KMS-11 (cell line): ENCODE data around the gene ROR1.

Source experiments
- H2AFZ ChIP-seq: fragments of 200-600 bp; sonication (generic); 2 replicates; pipeline ENCODE4 v1.6.1; 2016; ENCODE audit warnings: antibody characterized with exemption, mixed run types, low read depth
- H3K27ac ChIP-seq: fragments of 200-600 bp; sonication (generic); 2 replicates; pipeline ENCODE4 v1.6.1; 2016; ENCODE audit warnings: mild to moderate bottlenecking, mixed run types
- H3K27me3 ChIP-seq: fragments of 200-600 bp; sonication (generic); 2 replicates; pipeline ENCODE4 v1.6.1; 2017; ENCODE audit warnings: mild to moderate bottlenecking, low read depth, mixed run types, moderate library complexity; ENCODE audit not compliant: insufficient read depth
- H3K36me3 ChIP-seq: fragments of 200-600 bp; sonication (generic); 2 replicates; pipeline ENCODE4 v1.6.1; 2017; ENCODE audit warnings: mild to moderate bottlenecking, mixed run types; ENCODE audit not compliant: insufficient read depth
- H3K4me1 ChIP-seq: fragments of 200-600 bp; sonication (generic); 2 replicates; pipeline ENCODE4 v1.6.1; 2016; ENCODE audit warnings: mild to moderate bottlenecking, low read depth, mixed run types; ENCODE audit not compliant: poor library complexity, severe bottlenecking
- H3K4me2 ChIP-seq: fragments of 200-600 bp; sonication (generic); 2 replicates; pipeline ENCODE4 v1.7.0; 2016; ENCODE audit warnings: mild to moderate bottlenecking, mixed run types
- H3K4me3 ChIP-seq: fragments of 200-600 bp; sonication (generic); IDR thresholded peaks from 2 replicates; pipeline ENCODE4 v1.6.1; 2017; ENCODE audit warnings: low read depth, low read length, mixed read lengths; ENCODE audit not compliant: insufficient read depth
- H3K79me2 ChIP-seq: fragments of 200-600 bp; sonication (generic); 2 replicates; pipeline ENCODE4 v1.6.1; 2016; ENCODE audit warnings: low read depth, mixed run types; ENCODE audit not compliant: insufficient read depth
- H3K9ac ChIP-seq: fragments of 200-600 bp; sonication (generic); 2 replicates; pipeline ENCODE4 v1.6.1; 2016; ENCODE audit warnings: mild to moderate bottlenecking, mixed run types
- H4K20me1 ChIP-seq: fragments of 200-600 bp; sonication (generic); 2 replicates; pipeline ENCODE4 v1.6.1; 2016; ENCODE audit warnings: mild to moderate bottlenecking, mixed run types; ENCODE audit not compliant: insufficient read depth
- TF ChIP-seq, protein P1 (sequence below): fragments of 200-600 bp; sonication (generic); conservative IDR thresholded peaks from 2 replicates; pipeline ENCODE4 v1.6.1; 2017; ENCODE audit warnings: low read depth, mild to moderate bottlenecking, antibody characterized with exemption, low read length, moderate library complexity, mixed read lengths

ROR1 gene

DNA sequence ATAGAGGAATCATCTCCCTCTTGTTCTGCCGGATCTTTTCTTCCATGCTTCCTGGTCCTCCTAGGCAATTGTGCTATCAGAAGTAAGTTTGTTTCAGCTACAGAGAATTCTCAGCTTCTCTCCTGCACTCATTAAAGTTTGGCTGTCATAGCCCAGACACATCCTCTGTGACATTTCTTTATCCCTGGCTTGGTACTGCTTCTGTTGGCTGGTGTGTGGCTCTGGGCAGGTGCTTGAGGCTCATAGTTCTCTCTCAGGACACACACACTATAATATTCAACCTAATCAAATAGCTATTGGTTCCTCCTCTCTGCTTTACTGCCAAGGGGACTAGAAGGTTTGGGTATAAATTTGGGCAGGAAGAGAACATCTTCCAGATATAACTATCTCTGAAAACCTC is 172.1 kb downstream of the ROR1 start:
- Histone ChIP-seq H3K36me3 (no peaks in the 10 kb centered on the region), H4K20me1 (no peaks in the 10 kb centered on the region), H3K9ac (no peak overlapping the region), H2AFZ (no peak overlapping the region), H3K79me2 (no peaks in the 10 kb centered on the region), H3K27ac (no peak overlapping the region), H3K4me3 (no peak overlapping the region), H3K27me3 (no peaks in the 10 kb centered on the region), H3K4me1 (no peaks in the 10 kb centered on the region), H3K4me2 (no peak overlapping the region)
- TF ChIP-seq, protein P1, sequence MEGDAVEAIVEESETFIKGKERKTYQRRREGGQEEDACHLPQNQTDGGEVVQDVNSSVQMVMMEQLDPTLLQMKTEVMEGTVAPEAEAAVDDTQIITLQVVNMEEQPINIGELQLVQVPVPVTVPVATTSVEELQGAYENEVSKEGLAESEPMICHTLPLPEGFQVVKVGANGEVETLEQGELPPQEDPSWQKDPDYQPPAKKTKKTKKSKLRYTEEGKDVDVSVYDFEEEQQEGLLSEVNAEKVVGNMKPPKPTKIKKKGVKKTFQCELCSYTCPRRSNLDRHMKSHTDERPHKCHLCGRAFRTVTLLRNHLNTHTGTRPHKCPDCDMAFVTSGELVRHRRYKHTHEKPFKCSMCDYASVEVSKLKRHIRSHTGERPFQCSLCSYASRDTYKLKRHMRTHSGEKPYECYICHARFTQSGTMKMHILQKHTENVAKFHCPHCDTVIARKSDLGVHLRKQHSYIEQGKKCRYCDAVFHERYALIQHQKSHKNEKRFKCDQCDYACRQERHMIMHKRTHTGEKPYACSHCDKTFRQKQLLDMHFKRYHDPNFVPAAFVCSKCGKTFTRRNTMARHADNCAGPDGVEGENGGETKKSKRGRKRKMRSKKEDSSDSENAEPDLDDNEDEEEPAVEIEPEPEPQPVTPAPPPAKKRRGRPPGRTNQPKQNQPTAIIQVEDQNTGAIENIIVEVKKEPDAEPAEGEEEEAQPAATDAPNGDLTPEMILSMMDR, result no peak

DNA sequence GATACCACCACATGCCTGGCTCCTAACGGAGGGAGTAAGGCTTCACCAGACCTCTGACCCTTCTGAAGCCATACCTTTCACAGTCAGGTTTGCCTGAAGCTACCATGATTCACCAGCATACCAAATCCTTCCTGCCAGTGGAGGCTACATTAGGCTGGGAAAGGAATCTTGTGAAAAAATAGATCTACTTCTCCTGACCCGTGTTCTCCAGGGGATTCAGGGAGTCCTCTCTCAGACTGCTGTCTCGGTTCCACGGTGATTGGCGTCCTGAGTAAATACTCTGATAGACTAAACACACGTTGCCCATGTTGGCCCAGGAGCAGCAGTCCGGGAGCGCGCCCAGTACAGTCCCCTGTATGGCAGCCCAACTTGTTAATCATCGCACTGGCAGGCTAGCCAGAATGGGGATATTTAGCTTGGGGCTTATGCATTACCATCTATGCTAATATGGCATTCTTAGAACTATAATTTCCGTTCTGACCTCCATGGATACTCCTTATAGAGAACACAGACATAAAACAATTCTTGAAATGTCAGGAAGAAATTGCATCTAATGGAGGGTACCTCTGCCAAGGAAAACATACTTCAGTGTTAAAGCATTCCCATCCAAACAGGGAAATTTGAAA is 173.2 kb downstream of the ROR1 start:
- Histone ChIP-seq H3K36me3 (no peaks in the 10 kb centered on the region), H3K4me3 (no peak overlapping the region), H2AFZ (no peak overlapping the region), H3K27ac (no peak overlapping the region), H4K20me1 (no peaks in the 10 kb centered on the region), H3K27me3 (no peaks in the 10 kb centered on the region), H3K9ac (no peak overlapping the region), H3K4me2 (no peak overlapping the region), H3K79me2 (no peaks in the 10 kb centered on the region), H3K4me1 (no peaks in the 10 kb centered on the region)
- TF ChIP-seq, protein P1, result no peak

DNA sequence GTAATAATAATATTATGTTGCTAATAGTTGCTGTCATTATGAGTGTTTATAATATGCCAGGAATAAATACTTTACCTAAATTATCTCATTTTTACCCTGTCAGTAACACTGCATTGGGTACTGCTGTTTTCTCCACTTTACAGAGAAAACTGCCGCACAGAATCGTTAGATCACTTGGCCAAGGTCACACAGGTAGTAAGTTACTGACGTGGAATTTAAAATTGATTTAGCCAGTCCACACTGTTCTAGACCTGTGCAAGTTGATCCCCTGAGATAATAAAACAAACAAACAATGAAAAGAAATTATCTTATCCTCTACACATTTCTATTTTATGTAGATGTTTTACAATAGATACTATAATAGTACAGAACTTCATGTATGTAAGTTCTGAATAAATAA is 174.1 kb downstream of the ROR1 start:
- no peaks in the 10 kb centered on the region for H3K79me2 ChIP-seq
- H3K27ac ChIP-seq, result no peak overlapping the region
- no peaks in the 10 kb centered on the region for H4K20me1 ChIP-seq
- TF ChIP-seq, protein P1, result no peak
- H3K36me3 ChIP-seq, result no peaks in the 10 kb centered on the region
- no peak overlapping the region for H3K4me2 ChIP-seq
- H2AFZ ChIP-seq, result no peak overlapping the region
- no peaks in the 10 kb centered on the region for H3K27me3 ChIP-seq
- H3K4me3 ChIP-seq, result no peak overlapping the region
- no peaks in the 10 kb centered on the region for H3K4me1 ChIP-seq
- no peak overlapping the region for H3K9ac ChIP-seq

DNA sequence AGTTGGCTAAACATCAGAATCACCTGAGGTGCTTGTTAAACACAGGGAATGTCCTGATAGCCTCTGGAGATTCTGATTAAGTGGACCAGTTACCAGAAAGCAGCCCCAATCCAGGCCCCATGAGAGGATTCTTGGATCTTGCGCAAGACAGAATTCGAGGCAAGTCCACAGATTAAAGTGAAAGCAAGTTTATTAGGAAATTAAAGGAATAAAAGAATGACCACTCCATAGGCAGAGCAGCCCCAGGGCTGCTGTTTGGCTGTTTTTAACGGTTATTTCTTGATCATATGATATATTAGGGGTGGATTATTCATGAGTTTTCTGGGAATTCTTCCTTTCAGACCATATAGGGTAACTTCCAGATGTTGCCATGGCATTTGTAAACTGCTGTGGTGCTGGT is 176.2 kb downstream of the ROR1 start:
- Histone ChIP-seq H3K4me3 (no peak overlapping the region), H3K27ac (no peak overlapping the region), H3K9ac (no peak overlapping the region), H3K27me3 (no peaks in the 10 kb centered on the region), H3K4me1 (no peaks in the 10 kb centered on the region), H3K36me3 (no peaks in the 10 kb centered on the region), H3K79me2 (no peaks in the 10 kb centered on the region), H3K4me2 (no peak overlapping the region), H4K20me1 (no peaks in the 10 kb centered on the region), H2AFZ (no peak overlapping the region)
- TF ChIP-seq, protein P1, result no peak
